PC-3 (cell line): Measurements from ENCODE around the gene CCNE1.

ENCODE experiments used
- CTCF ChIP-seq: fragments of 300-600 bp; sonication (generic); conservative IDR thresholded peaks from 2 replicates; pipeline ENCODE4 v1.5.1; 2017; ENCODE audit warnings: antibody characterized with exemption, low read depth, mild to moderate bottlenecking, low read length
- EZH2 ChIP-seq: fragments of 300-600 bp; sonication (generic); IDR thresholded peaks from one replicate; pipeline ENCODE4 v1.6.1; 2017; ENCODE audit warnings: antibody characterized with exemption, mild to moderate bottlenecking, low read length; ENCODE audit not compliant: unreplicated experiment
- EZH2phosphoT487 ChIP-seq: fragments of 300-600 bp; sonication (generic); IDR thresholded peaks from 2 replicates; pipeline ENCODE4 v1.6.1; 2018; ENCODE audit warnings: mild to moderate bottlenecking, antibody characterized with exemption, low read length, borderline replicate concordance

GRCh38 chr19:29845574-29846176 lies 33.9 kb downstream of the CCNE1 start:
- TF ChIP-seq CTCF: no peak
- TF ChIP-seq EZH2: no peak
- no peak for TF ChIP-seq EZH2phosphoT487
